ENCODE measurements around the gene WNT2. TPM values are rescaled to one million over a fixed set of nuclear protein-coding genes. Genes with fewer than 3 reads are reported as not detected.

WNT2 gene
- total RNA-seq, 3 donors from 2014 or later (not counting 1 experiment from before 2014, with no cell fraction given), result not detected

DNA sequence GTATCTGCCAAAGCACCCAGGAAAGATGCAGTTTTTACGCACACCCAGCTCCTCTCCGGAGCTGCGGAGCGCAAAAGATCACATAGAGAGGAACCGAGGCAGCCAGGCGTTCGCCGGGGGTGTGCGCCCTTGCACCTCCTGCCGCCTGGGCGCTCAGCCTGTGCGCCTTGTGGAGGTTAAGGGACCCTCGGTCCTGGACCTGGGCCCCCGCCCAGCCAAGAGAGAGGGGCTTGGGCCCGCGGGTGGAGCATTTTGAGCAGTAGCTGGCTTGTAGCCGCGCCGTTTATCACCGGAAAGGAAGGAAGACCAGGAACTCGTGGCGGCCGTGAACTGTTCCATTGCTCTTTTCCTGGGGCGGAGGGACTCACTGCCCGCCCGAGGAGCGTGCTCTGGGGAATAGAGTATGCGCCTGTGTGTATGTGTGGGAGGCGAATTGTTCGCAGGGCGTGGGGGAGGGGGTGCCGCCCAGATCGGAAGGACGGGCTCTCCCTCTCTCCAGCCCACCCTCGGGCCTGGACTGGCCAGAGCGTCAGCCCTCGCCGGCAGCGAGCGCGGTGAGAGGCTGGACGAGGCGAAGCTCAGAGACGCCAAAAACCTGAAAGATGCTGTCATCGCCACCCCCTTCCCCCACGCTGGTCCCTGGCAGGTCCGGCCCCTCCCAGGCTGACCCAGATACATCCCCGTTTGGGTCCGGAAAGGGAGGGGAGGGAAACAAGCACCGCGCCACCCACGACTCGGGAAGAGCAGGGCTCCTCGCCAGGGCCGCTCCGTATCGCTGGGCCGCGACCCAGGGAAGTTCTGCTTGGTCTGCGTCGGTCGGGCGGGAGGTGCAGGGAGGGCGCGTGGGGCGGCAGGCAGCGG lies 1.2 kb upstream of the WNT2 start:
- Histone ChIP-seq H3K27ac (ENCODE audit: low read length) (no peak overlapping the region), H3K9me3 (ENCODE audit: control insufficient read depth, insufficient read depth, low read length) (peaks cover 4% of the 10 kb centered on the region), H3K4me1 (ENCODE audit: control insufficient read depth, insufficient read depth, low read length) (no peaks in the 10 kb centered on the region), H3K27me3 (ENCODE audit: control insufficient read depth, insufficient read depth, low read length) (peaks cover 27% of the 10 kb centered on the region), H3K36me3 (ENCODE audit: control insufficient read depth, insufficient read depth, low read length) (no peaks in the 10 kb centered on the region), H3K4me3 (ENCODE audit: low read length) (no peak overlapping the region)
- whole genome bisulfite sequencing (ENCODE audit: insufficient coverage), result 4% methylated on average over 66 of the region's 67 CpGs
- no peak overlapping the region for H3K27ac Mint-ChIP-seq
- peaks cover 3% of the 10 kb centered on the region in 2 donors for H3K9me3 Mint-ChIP-seq
- peaks cover 34 to 60% of the 10 kb centered on the region in 2 donors for H3K27me3 Mint-ChIP-seq (ENCODE audit: low read depth in 2 of 2)
- no peak for TF ChIP-seq CTCF (IDR thresholded peaks at IDR 0.05)
- DNase-seq (no peak), ATAC-seq (no peak)
- no peak overlapping the region for H3K4me3 Mint-ChIP-seq
- intact Hi-C loops (cut with micrococcal nuclease), result no loop called here
- peaks cover 4 to 5% of the 10 kb centered on the region in 2 donors for H3K4me1 Mint-ChIP-seq
- peaks cover 7% of the 10 kb centered on the region for H3K36me3 Mint-ChIP-seq

GRCh38 chr7:117323305-117323850 lies 520 bp upstream of the WNT2 start:
- H3K9me3 Mint-ChIP-seq, result no peaks in the 10 kb centered on the region
- H3K36me3 ChIP-seq (ENCODE audit: control insufficient read depth, insufficient read depth, low read length), result no peaks in the 10 kb centered on the region
- DNase-seq (no peak), ATAC-seq (no peak)
- 4% methylated on average over 25 of the region's 25 CpGs for WGBS (ENCODE audit: insufficient coverage)
- no peaks in the 10 kb centered on the region for H3K4me1 ChIP-seq (ENCODE audit: control insufficient read depth, insufficient read depth, low read length)
- H3K36me3 Mint-ChIP-seq, result peaks cover 7% of the 10 kb centered on the region
- H3K4me3 Mint-ChIP-seq, result no peak overlapping the region
- peaks cover 4 to 5% of the 10 kb centered on the region in 2 donors for H3K4me1 Mint-ChIP-seq
- peaks cover 34 to 60% of the 10 kb centered on the region in 2 donors for H3K27me3 Mint-ChIP-seq (ENCODE audit: low read depth in 2 of 2)
- H3K27ac ChIP-seq (ENCODE audit: low read length), result no peak overlapping the region
- no peak overlapping the region for H3K4me3 ChIP-seq (ENCODE audit: low read length)
- peaks cover 27% of the 10 kb centered on the region for H3K27me3 ChIP-seq (ENCODE audit: control insufficient read depth, insufficient read depth, low read length)
- H3K27ac Mint-ChIP-seq, result no peak overlapping the region
- H3K9me3 ChIP-seq (ENCODE audit: control insufficient read depth, insufficient read depth, low read length), result peaks cover 4% of the 10 kb centered on the region
- intact Hi-C loops (cut with micrococcal nuclease), result no loop called here
- no peak for TF ChIP-seq CTCF (IDR thresholded peaks at IDR 0.05)

DNA sequence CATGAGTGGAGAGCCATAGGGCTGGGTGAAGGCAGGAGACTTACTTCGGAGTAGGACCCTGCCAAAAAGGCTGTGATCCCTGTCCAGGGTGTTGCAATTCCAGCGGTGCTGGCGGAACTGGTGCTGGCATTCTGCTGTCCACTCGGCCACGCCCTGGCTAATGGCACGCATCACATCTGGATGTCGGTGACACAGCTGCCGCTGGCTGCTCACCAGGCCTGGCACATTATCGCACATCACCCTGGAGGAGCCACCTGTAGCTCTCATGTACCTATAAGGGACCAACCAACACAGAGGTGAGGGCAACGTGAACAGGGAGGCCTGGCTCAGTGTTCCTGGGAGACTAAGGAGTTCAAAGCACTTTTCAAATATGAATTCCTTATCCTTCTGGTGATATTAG lies 2.3 kb downstream of the WNT2 start:
- H3K27me3 ChIP-seq (ENCODE audit: control insufficient read depth, insufficient read depth, low read length), result peaks cover 27% of the 10 kb centered on the region

More for the DNA sequence above, 2.3 kb downstream of the WNT2 start:
- ATAC-seq (no peak), DNase-seq (no peak)
- H3K4me1 ChIP-seq (ENCODE audit: control insufficient read depth, insufficient read depth, low read length), result no peaks in the 10 kb centered on the region
- H3K27ac ChIP-seq (ENCODE audit: low read length), result no peak overlapping the region
- no peak for TF ChIP-seq CTCF (IDR thresholded peaks at IDR 0.05)
- H3K36me3 ChIP-seq (ENCODE audit: control insufficient read depth, insufficient read depth, low read length), result no peaks in the 10 kb centered on the region
- intact Hi-C loops (cut with micrococcal nuclease), result no loop called here
- H3K4me1 Mint-ChIP-seq, result peaks cover 4 to 5% of the 10 kb centered on the region in 2 donors
- no peaks in the 10 kb centered on the region for H3K9me3 Mint-ChIP-seq
- H3K4me3 Mint-ChIP-seq, result no peak overlapping the region
- no peak overlapping the region for H3K4me3 ChIP-seq (ENCODE audit: low read length)
- peaks cover 7% of the 10 kb centered on the region for H3K36me3 Mint-ChIP-seq
- no peak overlapping the region for H3K27ac Mint-ChIP-seq
- 91% methylated on average over 10 of the region's 10 CpGs for WGBS (ENCODE audit: insufficient coverage)
- peaks cover 30 to 48% of the 10 kb centered on the region in 2 donors for H3K27me3 Mint-ChIP-seq (ENCODE audit: low read depth in 2 of 2)
- H3K9me3 ChIP-seq (ENCODE audit: control insufficient read depth, insufficient read depth, low read length), result peaks cover 4% of the 10 kb centered on the region

Data from natural killer cell (primary cell).